A375 (cell line): ENCODE measurements around the gene SMU1. TPM values are rescaled to one million over a fixed set of nuclear protein-coding genes. Genes with fewer than 3 reads are reported as not detected.

Experiments used
- total RNA-seq: library from RNA; depleted of rRNA; stranded (reverse); fragments of >200 nt; shearing (Covaris generic); gene quantifications from 2 replicates; pipeline ENCODE4 v1.2.3, GENCODE V29; 2014; rRNA removed

SMU1 gene
- total RNA-seq, result 20.1 and 23.5 TPM in 2 replicates

DNA sequence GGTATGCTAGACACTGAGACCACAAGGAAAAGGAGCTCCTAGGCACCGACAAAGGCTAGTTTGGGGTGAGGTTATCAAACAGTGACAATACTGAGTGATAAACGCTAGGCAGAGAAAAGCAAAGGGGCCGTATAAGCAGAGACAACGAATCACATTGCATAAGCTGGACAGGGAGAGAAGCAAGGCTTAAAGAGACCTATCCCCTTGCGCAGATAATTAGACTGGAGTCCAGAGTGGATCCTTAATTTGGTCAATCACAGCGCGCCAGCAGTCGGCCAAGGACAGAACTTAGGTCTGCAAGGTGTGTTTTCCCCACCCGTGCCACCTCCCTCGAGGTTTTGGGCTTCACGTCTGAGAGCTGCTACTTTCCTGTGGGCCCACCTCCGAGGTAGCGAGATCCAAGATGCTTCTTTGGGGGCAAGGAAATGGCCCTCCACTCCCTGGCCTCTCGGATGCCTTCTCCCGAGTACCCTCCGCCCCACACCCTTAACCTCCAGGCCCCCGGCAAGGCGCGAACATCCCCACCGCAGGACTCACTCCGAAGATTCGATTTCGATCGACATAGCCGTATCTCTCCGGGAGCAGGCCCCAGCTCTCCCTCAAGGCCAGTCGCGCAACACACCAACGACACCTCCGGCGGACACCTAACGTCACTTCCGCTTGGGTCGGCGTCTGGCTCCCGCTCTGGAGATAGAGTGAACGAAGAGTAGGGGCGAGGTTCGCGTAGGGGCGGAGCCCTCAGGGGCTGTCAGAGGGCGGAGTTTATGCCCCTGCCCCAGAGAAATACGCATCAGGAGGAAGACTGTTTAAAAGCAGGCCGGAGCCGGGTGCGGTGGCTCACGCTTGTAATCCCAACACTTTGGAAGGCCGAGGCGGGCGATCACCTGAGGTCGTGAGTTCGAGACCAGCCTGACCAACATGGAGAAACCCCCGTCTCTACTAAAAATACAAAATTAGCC is at the start of gene SMU1:
SMU1 (minus strand) TSS at position 629 of the 959 bp plus-strand sequence; CDS start at position 563, 66 bp downstream.

DNA sequence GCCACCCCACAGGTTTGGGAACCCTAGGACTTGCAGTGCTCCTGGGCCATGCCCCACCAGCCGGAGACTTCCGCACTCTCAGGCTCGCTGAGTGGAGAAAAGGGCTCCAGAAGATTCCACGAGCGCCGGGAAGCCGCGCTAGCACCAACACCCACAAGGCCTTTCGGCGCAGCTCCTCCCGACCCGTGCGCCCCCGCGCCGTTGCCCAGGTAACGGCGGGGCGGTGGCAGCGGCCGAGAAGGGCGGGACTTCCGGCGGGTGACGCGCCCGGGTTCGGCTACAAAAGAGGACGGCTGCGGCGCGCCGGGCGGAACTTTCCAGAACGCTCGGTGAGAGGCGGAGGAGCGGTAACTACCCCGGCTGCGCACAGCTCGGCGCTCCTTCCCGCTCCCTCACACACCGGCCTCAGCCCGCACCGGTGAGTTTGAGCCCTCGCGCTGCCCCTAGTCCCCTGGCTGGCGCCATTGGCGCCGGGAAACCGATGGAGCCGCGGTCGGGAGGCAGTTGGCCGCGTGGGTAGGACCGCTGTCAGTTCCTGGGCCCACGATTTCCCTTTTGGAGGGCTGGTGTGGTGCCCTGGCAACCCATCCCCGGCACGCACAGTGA is 51.4 kb downstream of the SMU1 start, which contains the start of gene DNAJA1:
DNAJA1 (plus strand) TSS at position 308 of the 606 bp plus-strand sequence. CDS start 1,212 bp downstream, outside the sequence.

Other genes starting within 250 kb of the SMU1 start
- 46.5 and 63.3 TPM in 2 replicates for gene APTX, start 75.0 kb downstream of the SMU1 start, total RNA-seq
- gene DNAJA1, start 51.4 kb downstream of the SMU1 start, total RNA-seq, result 76.7 and 99.1 TPM in 2 replicates
- gene B4GALT1, start 90.7 kb upstream of the SMU1 start, total RNA-seq, result 12.4 TPM in 2 replicates
- not detected in 2 replicates for gene SPINK4, start 163.5 kb upstream of the SMU1 start, total RNA-seq
- 81.0 and 85.2 TPM in 2 replicates for gene BAG1, start 188.0 kb upstream of the SMU1 start, total RNA-seq
- 111 and 129 TPM in 2 replicates for gene CHMP5, start 188.4 kb upstream of the SMU1 start, total RNA-seq
- gene NFX1, start 213.8 kb upstream of the SMU1 start, total RNA-seq, result 28.9 and 32.3 TPM in 2 replicates